GM12878 (cell line): ENCODE results near the gene TAOK2.
"Not testable (repeated sequence)": the region's sequence is repeated elsewhere in the genome, so short reads cannot be mapped to it uniquely, and the experiment has no call there.

ENCODE experiments used
- ATF2 ChIP-seq: IDR thresholded peaks from 2 replicates; pipeline ENCODE4 v1.6.1; 2012; ENCODE audit warnings: low read length, inconsistent platforms
- FOXM1 ChIP-seq: IDR thresholded peaks from 2 replicates; pipeline ENCODE4 v1.6.1; 2012; ENCODE audit warnings: low read depth, mild to moderate bottlenecking, inconsistent platforms, low read length, moderate library complexity
- JUND ChIP-seq: IDR thresholded peaks from 2 replicates; pipeline ENCODE4 v1.6.1; 2012; ENCODE audit warnings: low read depth, mild to moderate bottlenecking, low read length, improper control_type of control experiment, moderate library complexity
- WRNIP1 ChIP-seq: IDR thresholded peaks from 2 replicates; pipeline ENCODE4 v1.6.1; 2011; ENCODE audit warnings: low read depth, low read length, improper control_type of control experiment, borderline replicate concordance
- TF ChIP-seq, protein P1 (sequence below), 3 experiments: IDR thresholded peaks in 2 of 3; conservative IDR thresholded peaks in 1 of 3; 2 replicates each; pipeline ENCODE4 v1.5.1; 2011; ENCODE audit warnings: low read depth in 3 of 3, low read length in 3 of 3, mild to moderate bottlenecking in 3 of 3, control low read depth in 2 of 3, moderate library complexity in 2 of 3, inconsistent platforms in 1 of 3, mixed read lengths in 1 of 3; ENCODE audit not compliant: control insufficient read depth in 2 of 3, insufficient read depth in 1 of 3; ENCODE audit errors: extremely low read depth in 1 of 3

DNA sequence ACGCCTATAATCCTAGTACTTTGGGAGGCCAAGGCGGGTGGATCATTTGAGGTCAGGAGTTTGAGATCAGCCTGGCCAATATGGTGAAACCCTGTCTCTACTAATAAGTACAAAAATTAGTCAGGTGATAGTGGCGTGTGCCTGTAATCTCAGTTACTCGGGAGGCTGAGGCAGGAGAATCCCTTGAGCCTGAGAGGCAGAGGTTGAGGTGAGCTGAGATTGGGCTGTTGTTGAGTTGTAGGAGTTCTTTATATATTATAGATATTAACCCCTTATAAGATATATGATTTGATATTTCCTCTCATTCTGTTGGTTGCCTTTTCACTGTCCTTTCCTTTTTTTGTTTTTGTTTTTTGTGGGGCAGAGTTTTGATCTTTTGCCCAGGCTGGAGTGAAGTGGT is 13.8 kb upstream of the TAOK2 start:
- TF ChIP-seq JUND, WRNIP1, ATF2, FOXM1: not testable (repeated sequence)
- TF ChIP-seq, protein P1, sequence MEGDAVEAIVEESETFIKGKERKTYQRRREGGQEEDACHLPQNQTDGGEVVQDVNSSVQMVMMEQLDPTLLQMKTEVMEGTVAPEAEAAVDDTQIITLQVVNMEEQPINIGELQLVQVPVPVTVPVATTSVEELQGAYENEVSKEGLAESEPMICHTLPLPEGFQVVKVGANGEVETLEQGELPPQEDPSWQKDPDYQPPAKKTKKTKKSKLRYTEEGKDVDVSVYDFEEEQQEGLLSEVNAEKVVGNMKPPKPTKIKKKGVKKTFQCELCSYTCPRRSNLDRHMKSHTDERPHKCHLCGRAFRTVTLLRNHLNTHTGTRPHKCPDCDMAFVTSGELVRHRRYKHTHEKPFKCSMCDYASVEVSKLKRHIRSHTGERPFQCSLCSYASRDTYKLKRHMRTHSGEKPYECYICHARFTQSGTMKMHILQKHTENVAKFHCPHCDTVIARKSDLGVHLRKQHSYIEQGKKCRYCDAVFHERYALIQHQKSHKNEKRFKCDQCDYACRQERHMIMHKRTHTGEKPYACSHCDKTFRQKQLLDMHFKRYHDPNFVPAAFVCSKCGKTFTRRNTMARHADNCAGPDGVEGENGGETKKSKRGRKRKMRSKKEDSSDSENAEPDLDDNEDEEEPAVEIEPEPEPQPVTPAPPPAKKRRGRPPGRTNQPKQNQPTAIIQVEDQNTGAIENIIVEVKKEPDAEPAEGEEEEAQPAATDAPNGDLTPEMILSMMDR (IDR thresholded peaks at IDR 0.05 in 2 of 3, conservative IDR thresholded peaks at IDR 0.05 in 1 of 3; ENCODE audit: control insufficient read depth in 2 of 3, extremely low read depth in 1 of 3, insufficient read depth in 1 of 3, low read depth in 3 of 3, low read length in 3 of 3): not testable (repeated sequence)
